CD4-positive, alpha-beta T cell treated with Interferon alpha-2 for 1 hour (primary cell): ENCODE data around the gene C1QTNF2.
"Not testable (repeated sequence)": the region's sequence is repeated elsewhere in the genome, so short reads cannot be mapped to it uniquely, and the experiment has no call there.

Experiments used
- DNase-seq, 2 donors: peaks; one replicate each; pipeline ENCODE4 v3.0.0-alpha.2; 2020 to 2022

C1QTNF2 gene

GRCh38 chr5:160370713-160371034 is 248 bp upstream of the C1QTNF2 start:
- no peak for DNase-seq

GRCh38 chr5:160367885-160368284 is 2.5 kb downstream of the C1QTNF2 start:
- DNase-seq: no peak

GRCh38 chr5:160367261-160367660 is 3.2 kb downstream of the C1QTNF2 start:
- DNase-seq: no peak

GRCh38 chr5:160366230-160366629 is 4.2 kb downstream of the C1QTNF2 start:
- DNase-seq: no peak

GRCh38 chr5:160363660-160364395 is 6.6 kb downstream of the C1QTNF2 start:
- DNase-seq: no peak

GRCh38 chr5:160363211-160363610 is 7.2 kb downstream of the C1QTNF2 start:
- DNase-seq: no peak

- no peak for DNase-seq
Observed at GRCh38 chr5:160361624-160362228, 8.7 kb downstream of the C1QTNF2 start.

- no peak for DNase-seq
Observed at GRCh38 chr5:160360310-160360709, 10.1 kb downstream of the C1QTNF2 start.

DNA sequence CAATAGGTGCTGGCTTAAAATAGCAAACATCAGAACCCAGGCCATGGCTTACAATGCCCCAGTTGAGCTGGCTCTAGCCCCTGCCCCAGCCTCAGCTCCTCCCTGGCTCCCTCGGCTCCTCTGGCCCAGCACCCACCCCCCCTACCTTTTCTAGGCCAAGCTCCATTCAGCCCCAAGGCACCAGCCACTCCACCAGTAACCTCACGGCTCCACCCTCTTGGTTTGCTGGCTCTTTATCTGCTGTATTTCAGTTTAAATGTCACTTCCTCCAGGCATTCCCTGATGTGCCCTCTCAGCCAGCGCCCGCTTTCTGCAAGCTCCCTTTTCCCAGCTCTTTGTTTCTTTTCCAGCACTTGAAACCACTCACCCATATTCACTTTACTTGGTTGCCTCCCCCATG is 10.6 kb downstream of the C1QTNF2 start:
- no peak for DNase-seq

GRCh38 chr5:160359242-160359641 is 11.2 kb downstream of the C1QTNF2 start:
- DNase-seq: no peak

DNA sequence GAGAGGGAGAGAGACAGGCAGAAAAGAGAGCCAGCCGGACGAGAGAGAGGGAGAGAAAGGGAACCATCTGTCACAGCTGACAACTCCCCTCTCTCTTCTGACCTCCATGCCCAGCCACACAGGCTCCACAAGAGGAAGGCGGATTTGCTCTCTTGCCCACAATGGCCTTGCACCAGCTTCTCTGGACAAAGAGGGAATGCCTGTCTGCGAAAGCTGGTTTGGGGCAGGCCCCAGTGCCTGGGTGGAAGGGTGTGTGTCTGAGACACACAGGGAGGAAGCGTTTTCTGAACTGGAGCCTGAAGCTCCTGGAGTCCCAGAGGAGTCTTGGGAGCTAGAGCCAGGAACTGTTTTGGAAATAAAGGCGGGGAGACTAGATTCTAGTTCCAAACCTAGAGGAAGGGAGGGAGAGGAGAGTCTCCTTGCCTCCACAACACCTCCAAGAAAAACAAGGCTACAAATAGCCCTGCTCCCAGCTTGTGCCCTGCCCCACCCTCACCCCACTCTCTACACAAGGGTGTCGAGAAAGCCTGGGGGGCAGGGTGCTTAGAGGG is 12.5 kb downstream of the C1QTNF2 start:
- no peak for DNase-seq

- DNase-seq: no peak
Observed at GRCh38 chr5:160357394-160357793, 13.0 kb downstream of the C1QTNF2 start.

DNA sequence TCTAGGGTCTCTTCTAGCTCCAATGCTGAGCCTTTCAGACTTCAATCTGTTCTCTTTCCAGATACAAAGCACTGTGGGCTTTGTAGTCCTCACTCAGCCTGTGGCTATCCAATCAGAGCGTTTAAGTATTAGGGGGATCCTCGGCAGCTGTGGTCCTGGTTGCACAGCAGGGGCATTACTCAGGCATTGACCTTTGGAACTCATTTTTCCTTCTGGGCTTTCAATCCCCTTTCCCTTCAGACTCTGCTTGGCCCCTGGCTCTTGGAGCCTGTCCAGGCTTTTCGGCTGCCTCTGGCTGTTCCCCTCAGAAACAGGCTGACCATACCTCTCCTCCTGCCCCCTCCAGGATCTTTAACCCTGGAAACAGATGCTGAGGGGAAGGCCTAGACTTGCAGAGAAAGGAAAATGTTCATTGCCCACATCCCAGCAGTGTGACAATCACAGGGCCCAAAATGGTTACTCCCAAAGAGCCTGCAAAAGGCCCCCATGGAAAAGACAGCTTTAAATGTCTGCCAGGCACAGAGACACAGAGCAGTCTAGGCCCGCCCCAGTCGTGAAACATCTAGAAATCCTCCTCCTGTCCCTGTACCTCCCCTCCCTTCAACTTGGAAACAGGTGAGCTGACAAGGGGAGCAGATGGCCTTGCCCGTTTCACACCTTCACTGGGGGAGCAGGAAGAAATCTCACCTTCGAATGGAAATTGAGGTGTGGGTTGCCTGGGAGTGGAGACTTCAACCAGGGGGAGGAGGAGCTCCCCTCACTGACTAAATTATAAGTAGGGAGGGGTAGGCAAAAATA is 13.7 kb downstream of the C1QTNF2 start:
- no peak for DNase-seq

DNA sequence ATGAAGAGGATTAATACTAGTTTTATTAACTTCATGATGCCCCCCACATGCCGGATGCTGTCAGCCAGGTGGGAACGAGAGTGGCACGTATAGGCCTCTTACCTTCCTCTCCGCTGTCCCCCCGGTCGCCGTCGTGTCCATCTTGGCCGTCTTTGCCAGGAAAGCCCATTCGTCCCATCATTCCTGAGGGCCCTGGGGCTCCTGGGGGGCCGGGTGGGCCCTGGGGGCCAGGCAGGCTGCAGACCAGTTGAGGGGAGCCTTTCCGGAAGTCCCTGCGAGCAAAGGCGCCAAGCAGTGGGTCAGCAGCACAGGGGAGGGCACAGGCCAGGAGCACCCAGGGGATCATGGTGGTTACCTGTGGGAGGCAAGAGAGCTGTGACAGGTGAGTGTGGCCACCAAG is 15.8 kb downstream of the C1QTNF2 start:
- no peak for DNase-seq

DNA sequence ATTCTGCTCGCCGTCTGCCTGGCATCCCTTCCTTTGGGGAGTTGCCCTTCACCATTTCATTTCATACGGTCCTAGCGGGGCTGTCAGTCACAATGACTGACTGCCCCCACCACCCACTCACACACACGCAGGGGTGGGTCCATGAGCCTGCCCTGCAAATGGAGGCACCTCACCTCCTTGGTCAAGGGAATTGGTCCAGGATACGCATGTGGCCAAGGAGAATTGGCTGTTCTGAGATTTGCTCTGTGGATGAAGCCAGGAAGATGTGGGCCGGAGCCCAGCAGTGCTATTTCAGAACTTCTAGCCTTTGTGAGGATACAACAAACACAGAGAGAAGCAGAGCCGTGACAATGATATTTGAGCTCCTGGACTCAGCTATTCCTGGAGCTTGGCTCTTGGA is 17.0 kb downstream of the C1QTNF2 start:
- DNase-seq: no peak

DNA sequence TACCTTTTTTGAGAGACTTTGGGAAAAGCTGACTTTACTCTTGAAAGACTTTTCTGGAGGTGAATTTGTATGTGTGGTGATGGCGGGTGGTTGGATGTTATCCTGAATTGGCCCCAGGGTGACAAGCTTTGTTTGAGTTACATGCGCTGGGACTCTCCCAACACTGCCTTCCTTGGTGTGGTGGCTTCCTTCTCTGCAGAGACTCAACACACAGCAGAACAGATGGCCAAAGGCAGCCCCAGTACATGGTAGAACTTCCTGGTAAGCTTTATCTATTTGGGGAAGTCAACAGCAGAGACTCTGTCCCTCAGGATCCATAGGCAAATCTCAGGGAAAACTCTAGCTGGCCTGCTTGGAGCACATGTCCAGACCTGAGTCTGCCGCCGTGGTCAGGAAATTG is 18.1 kb downstream of the C1QTNF2 start:
- no peak for DNase-seq

DNA sequence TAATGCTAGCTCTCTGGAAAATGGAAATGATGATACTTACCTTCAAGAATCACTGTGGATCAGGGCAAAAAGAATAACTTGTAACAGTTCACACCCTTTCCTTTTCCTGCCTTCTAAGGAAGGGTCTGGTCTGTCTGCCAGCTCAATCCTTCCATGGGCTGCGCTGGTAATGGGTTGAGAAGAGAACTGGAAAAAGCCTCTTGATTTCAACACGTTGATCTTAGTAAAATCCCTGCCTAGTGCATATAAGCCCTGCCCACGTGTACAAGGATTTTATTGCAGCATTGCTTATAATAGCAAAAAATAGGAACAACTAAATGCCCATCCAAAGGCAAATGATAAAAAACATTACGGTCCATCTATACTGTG is 20.5 kb downstream of the C1QTNF2 start:
- DNase-seq: no peak

- no peak for DNase-seq
Observed at GRCh38 chr5:160349249-160349934, 21.0 kb downstream of the C1QTNF2 start.

GRCh38 chr5:160348080-160348479 is 22.3 kb downstream of the C1QTNF2 start:
- DNase-seq: no peak

DNA sequence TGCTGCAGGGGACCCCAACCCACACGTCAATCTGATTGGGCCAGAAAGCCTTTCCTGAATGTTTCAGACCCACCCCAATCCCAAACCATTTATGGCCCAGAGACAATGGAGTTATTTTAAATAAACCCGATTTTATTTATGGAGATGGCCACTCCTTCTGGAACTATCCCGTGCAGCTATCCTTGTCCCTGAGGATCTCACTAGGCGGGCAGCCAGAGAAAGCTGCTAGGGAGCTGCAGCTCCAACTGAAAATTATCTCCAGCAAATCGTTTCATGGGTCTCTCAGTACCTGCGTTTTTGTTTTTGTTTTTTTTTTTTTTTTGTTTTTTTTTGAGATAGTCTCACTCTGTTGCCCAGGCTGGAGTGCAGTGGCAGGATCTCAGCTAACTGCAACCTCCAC is 23.0 kb downstream of the C1QTNF2 start:
- no peak for DNase-seq

DNA sequence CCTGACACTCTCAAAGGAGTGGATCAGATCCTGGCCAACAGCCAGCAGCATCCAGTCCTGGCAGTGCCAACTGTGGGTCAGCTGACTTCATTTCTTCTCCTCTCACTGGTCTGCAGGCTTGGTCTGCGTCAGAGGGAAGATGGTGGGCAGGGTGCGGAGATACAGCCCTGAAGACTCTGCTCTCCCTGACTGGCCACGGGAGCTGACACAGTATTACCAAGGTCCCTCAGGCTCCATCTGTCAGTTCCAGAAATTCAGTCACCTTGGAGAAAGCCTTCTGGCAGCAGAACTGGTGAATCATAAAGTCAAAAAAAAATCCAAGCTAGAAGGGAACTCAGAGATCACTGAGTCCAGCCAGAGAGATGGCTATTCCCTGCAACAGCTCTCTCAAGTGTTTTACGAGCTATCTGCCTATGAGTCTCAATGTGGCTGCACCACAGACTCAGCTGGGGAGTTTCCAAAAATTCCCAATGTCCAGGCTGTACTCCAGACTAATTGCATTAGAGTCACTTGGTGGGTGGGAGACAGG is 27.9 kb downstream of the C1QTNF2 start:
- DNase-seq: no peak

DNA sequence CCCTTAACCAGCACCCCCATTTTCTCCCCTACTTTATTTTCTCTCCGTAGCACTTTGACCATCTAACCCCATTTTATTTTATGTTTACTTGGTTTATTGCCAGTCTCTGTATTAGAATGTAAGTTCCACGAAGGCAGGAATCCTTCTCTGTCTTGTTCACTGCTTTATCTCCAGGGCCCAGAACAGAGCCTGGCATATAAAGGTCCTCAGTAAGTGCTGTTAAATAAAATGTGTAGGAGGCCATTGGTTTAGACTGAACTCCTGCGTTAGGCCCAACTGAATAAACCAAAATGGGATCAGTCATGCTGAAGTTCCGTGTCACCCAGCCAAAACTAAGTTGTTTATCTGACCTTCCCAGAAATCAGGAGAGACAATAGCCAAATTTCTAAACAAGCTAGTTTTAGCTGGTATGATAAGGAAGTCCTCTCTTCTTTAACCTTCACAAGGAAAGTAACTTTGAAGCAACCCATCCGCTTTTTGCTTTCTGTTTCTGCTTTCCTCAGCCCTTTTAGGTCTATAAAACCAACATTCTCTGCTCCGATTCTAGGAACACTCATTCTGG is 29.0 kb downstream of the C1QTNF2 start:
- DNase-seq: no peak

- DNase-seq: not testable (repeated sequence)
Observed at GRCh38 chr5:160340513-160340912, 29.9 kb downstream of the C1QTNF2 start.
